K562 (cell line): ENCODE data around the gene ERCC1. TPM values are rescaled to one million over a fixed set of nuclear protein-coding genes. Genes with fewer than 3 reads are reported as not detected.

ENCODE experiments used
- ATAC-seq: fragments of 200-7000 bp; cut with Tn5 transposase; 3 replicates; pipeline ENCODE4 v1.9.1; 2020; ENCODE audit warnings: moderate library complexity
- BruUV-seq: library from RNA; stranded (reverse); fragments of 400-500 nt; replicated peaks from 2 replicates; lab custom pipeline; 2021; lab: Mats Ljungman, UMichigan
- CTCF ChIA-PET: fragments of 300-600 bp; formaldehyde crosslinking; extraction: SDS; loops from one replicate; lab custom pipeline; 2021; ENCODE audit warnings: low intra/inter-chr PET ratio; lab: Yijun Ruan, JAX
- POLR2A ChIA-PET: fragments of 300-600, 350-650 bp; sonication (Branson Sonifier 250); formaldehyde crosslinking; extraction: SDS; loops from one replicate; lab custom pipeline; 2021; ENCODE audit warnings: antibody characterized with exemption, inconsistent platforms; lab: Yijun Ruan, JAX
- DNase-seq, 4 experiments: peaks; one replicate each; pipeline versions ENCODE4 v3.0.0 to v3.0.0-alpha.2; 2011 to 2018; ENCODE audit warnings: low spot score in 3 of 4, mixed read lengths in 3 of 4; ENCODE audit errors: extremely low read depth in 1 of 4
- FAIRE-seq: peaks from 2 replicates; lab custom pipeline; 2011; peaks lifted over from hg19 to GRCh38; lab: Jason Lieb, UNC
- H2AFZ ChIP-seq: 2 replicates; pipeline ENCODE4 v1.6.0; 2011; ENCODE audit warnings: low read depth, low read length, control low read depth, inconsistent platforms
- H3K27ac ChIP-seq: fragments of 200-600 bp; 3 replicates; pipeline ENCODE4 v1.8.0; 2011; ENCODE audit warnings: low read depth, mild to moderate bottlenecking, control low read depth, inconsistent platforms, low read length, moderate library complexity, mixed read lengths; ENCODE audit errors: extremely low read depth
- H3K27me3 ChIP-seq, 2 experiments: fragments of 300-600 bp in 1 of 2; 2 replicates in 1 of 2; 3 replicates in 1 of 2; pipeline versions ENCODE4 v1.6.0 to v1.8.0; 2011; ENCODE audit warnings: inconsistent platforms in 2 of 2, low read length in 2 of 2, mild to moderate bottlenecking in 1 of 2, mixed read lengths in 1 of 2, moderate library complexity in 1 of 2; ENCODE audit not compliant: control insufficient read depth in 2 of 2, insufficient read depth in 2 of 2
- H3K36me3 ChIP-seq: fragments of 300-600 bp; 3 replicates; pipeline ENCODE4 v1.8.0; 2011; ENCODE audit warnings: mild to moderate bottlenecking, low read length, inconsistent platforms; ENCODE audit not compliant: control insufficient read depth, insufficient read depth
- H3K4me1 ChIP-seq, 2 experiments: fragments of 200-600 bp in 1 of 2; replicated peaks in 1 of 2; 2 replicates in 1 of 2; 3 replicates in 1 of 2; pipeline versions ENCODE4 v1.5.1 to v1.8.0; 2011; ENCODE audit warnings: inconsistent platforms in 2 of 2, low read length in 2 of 2, mild to moderate bottlenecking in 1 of 2, mixed read lengths in 1 of 2, moderate library complexity in 1 of 2; ENCODE audit not compliant: control insufficient read depth in 2 of 2, insufficient read depth in 2 of 2
- H3K4me2 ChIP-seq: 2 replicates; pipeline ENCODE4 v1.6.1; 2011; ENCODE audit warnings: low read length, control low read depth, inconsistent platforms, mixed read lengths; ENCODE audit not compliant: insufficient read depth
- H3K4me3 ChIP-seq: fragments of 200-600 bp; sonication (generic), shearing (Covaris generic); 2 replicates; pipeline ENCODE4 v1.5.1; 2016; ENCODE audit warnings: control low read depth, inconsistent platforms
- H3K79me2 ChIP-seq: fragments of 200-600 bp; 3 replicates; pipeline ENCODE4 v1.8.0; 2011; ENCODE audit warnings: low read length, inconsistent platforms; ENCODE audit not compliant: control insufficient read depth, insufficient read depth
- H3K9ac ChIP-seq, 2 experiments: 2 replicates each; pipeline versions ENCODE4 v1.6.0 to v1.6.1; 2011; ENCODE audit warnings: low read depth in 2 of 2, low read length in 2 of 2, control low read depth in 1 of 2, inconsistent platforms in 1 of 2, mild to moderate bottlenecking in 1 of 2, mixed read lengths in 1 of 2; ENCODE audit not compliant: insufficient read depth in 1 of 2
- H3K9me1 ChIP-seq: one replicate; pipeline ENCODE4 v1.6.0; 2011; ENCODE audit warnings: inconsistent platforms, mild to moderate bottlenecking, low read length, moderate library complexity; ENCODE audit not compliant: control insufficient read depth, insufficient read depth
- H3K9me3 ChIP-seq: replicated peaks from 2 replicates; pipeline ENCODE4 v1.5.1; 2011; ENCODE audit warnings: low read depth, low read length, inconsistent platforms; ENCODE audit not compliant: control insufficient read depth, insufficient read depth
- H4K20me1 ChIP-seq: replicated peaks from 2 replicates; pipeline ENCODE4 v1.6.1; 2011; ENCODE audit warnings: low read length, inconsistent platforms, mixed read lengths; ENCODE audit not compliant: control insufficient read depth, insufficient read depth
- BCOR ChIP-seq: fragments of 450-650 bp; IDR thresholded peaks from 2 replicates; pipeline ENCODE4 v1.6.1; 2016
- CBFB ChIP-seq: sonication (generic); formaldehyde crosslinking; IDR thresholded peaks from 2 replicates; pipeline ENCODE4 v1.4.0; 2020; ENCODE audit warnings: mild to moderate bottlenecking, missing genetic modification reagents
- CHAMP1 ChIP-seq: fragments of 450-650 bp; IDR thresholded peaks from 2 replicates; pipeline ENCODE4 v1.6.1; 2016; ENCODE audit warnings: mild to moderate bottlenecking
- FOXJ3 ChIP-seq: sonication (generic); formaldehyde crosslinking; IDR thresholded peaks from 2 replicates; pipeline ENCODE4 v1.4.0; 2020; ENCODE audit warnings: mild to moderate bottlenecking, missing genetic modification reagents
- MYNN ChIP-seq, 2 experiments: sonication (generic); formaldehyde crosslinking in 1 of 2; IDR thresholded peaks; 2 replicates each; pipeline versions ENCODE4 v1.5.0 to v1.6.1; 2016 to 2020; ENCODE audit warnings: antibody characterized with exemption in 1 of 2, missing genetic modification reagents in 1 of 2
- PHF8 ChIP-seq: fragments of 200-600 bp; sonication (generic); IDR thresholded peaks from 2 replicates; pipeline ENCODE4 v1.6.1; 2012; ENCODE audit warnings: mixed run types, mild to moderate bottlenecking, inconsistent platforms, low read length, moderate library complexity, borderline replicate concordance
- POLR2B ChIP-seq: fragments of 450-650 bp; IDR thresholded peaks from 2 replicates; pipeline ENCODE4 v1.6.1; 2018; ENCODE audit warnings: low read depth; ENCODE audit not compliant: partially characterized antibody
- RBM25 ChIP-seq: fragments of 200-400 bp; formaldehyde crosslinking; IDR thresholded peaks from 2 replicates; pipeline ENCODE4 v1.6.1; 2018; ENCODE audit warnings: low read length, low read depth, moderate library complexity; ENCODE audit not compliant: severe bottlenecking
- SLC30A9 ChIP-seq: fragments of 250-450 bp; sonication (Bioruptor Pico); IDR thresholded peaks from 2 replicates; pipeline ENCODE4 v1.8.0; 2022; ENCODE audit warnings: mild to moderate bottlenecking, moderate library complexity
- SMC3 ChIP-seq: conservative IDR thresholded peaks from 2 replicates; pipeline ENCODE4 v1.6.1; 2011; ENCODE audit warnings: low read depth, low read length, improper control_type of control experiment; ENCODE audit not compliant: insufficient read depth
- SNAPC5 ChIP-seq: fragments of 250-450 bp; sonication (Bioruptor Pico); IDR thresholded peaks from 2 replicates; pipeline ENCODE4 v1.8.0; 2021; ENCODE audit warnings: moderate library complexity, mild to moderate bottlenecking, inconsistent platforms
- TGIF2 ChIP-seq: sonication (generic); formaldehyde crosslinking; IDR thresholded peaks from 2 replicates; pipeline ENCODE4 v1.8.1; 2022; ENCODE audit warnings: mild to moderate bottlenecking, missing genetic modification reagents, moderate library complexity
- ZFP36 ChIP-seq: fragments of 150-350 bp; IDR thresholded peaks from 2 replicates; pipeline ENCODE4 v1.6.1; 2018; ENCODE audit warnings: low read length, low read depth; ENCODE audit not compliant: partially characterized antibody
- ZNF165 ChIP-seq: fragments of 250-450 bp; sonication (Bioruptor Pico); IDR thresholded peaks from 2 replicates; pipeline ENCODE4 v1.4.0; 2020; ENCODE audit warnings: borderline replicate concordance
- ZNF282 ChIP-seq: sonication (generic); formaldehyde crosslinking; IDR thresholded peaks from 2 replicates; pipeline ENCODE4 v1.8.1; 2023; ENCODE audit warnings: missing genetic modification reagents
- ZNF431 ChIP-seq: sonication (generic); formaldehyde crosslinking; IDR thresholded peaks from 2 replicates; pipeline ENCODE4 v1.8.0; 2022; ENCODE audit warnings: mild to moderate bottlenecking, missing genetic modification reagents
- ZNF583 ChIP-seq: fragments of 250-450 bp; sonication (Bioruptor Pico); IDR thresholded peaks from 2 replicates; pipeline ENCODE4 v1.4.0; 2020
- ZSCAN32 ChIP-seq: fragments of 450-650 bp; formaldehyde crosslinking; IDR thresholded peaks from 2 replicates; pipeline ENCODE4 v1.4.0; 2020; ENCODE audit warnings: mild to moderate bottlenecking, moderate library complexity
- WGBS: fragments of 100-300 bp; shearing (Covaris generic); methylation state at CpG from one replicate; pipeline ENCODE4 v1.1.6; 2016; ENCODE audit warnings: low coverage, mixed read lengths; ENCODE audit not compliant: insufficient coverage; ENCODE audit errors: missing lambda C conversion rate; 5-methylcytosine and 5-hydroxymethylcytosine counted together
- in situ Hi-C: fragments of 300-500 bp; cut with MboI; formaldehyde crosslinking; loops from 4 replicates; pipeline ENCODE4 v1.15.0; 2018; ENCODE audit warnings: inconsistent platforms, mixed read lengths
- intact Hi-C: fragments of 100-400 bp; cut with micrococcal nuclease; formaldehyde crosslinking; loops from 2 replicates; pipeline ENCODE4 v1.14.2; 2022
- polyA plus RNA-seq, 8 experiments: library from polyadenylated mRNA; depleted of rRNA in 4 of 8; stranded (reverse) in 5 of 8; unstranded in 3 of 8; fragments of >200 nt; fragmentation: Nextera tagmentation in 2 of 8; fragmentation: Illumina TruSeq in 1 of 8; extraction: Ambion mirVana in 2 of 8; extraction: Trizol in 1 of 8; gene quantifications; 2 replicates each; pipeline versions ENCODE4 v1.2.1 to v1.2.3, GENCODE V29; 2011 to 2014; ENCODE audit warnings: inconsistent platforms in 1 of 8, missing spikeins in 1 of 8
- total RNA-seq, 7 experiments: library from RNA; depleted of rRNA in 6 of 7; stranded (reverse); fragments of >200 nt in 6 of 7; fragmentation: Illumina TruSeq in 2 of 7; extraction: Trizol in 2 of 7; gene quantifications; 2 replicates each; pipeline versions ENCODE4 v1.2.1 to v1.2.3, GENCODE V29; 2011 to 2021; ENCODE audit warnings: low replicate concordance in 1 of 7
- TF ChIP-seq, protein P1 (sequence below), 2 experiments: fragments of 450-650 bp; IDR thresholded peaks; 2 replicates each; pipeline ENCODE4 v1.6.1; 2016

Gene ERCC1
- total and polyA plus RNA-seq, 9 of the 15 experiments (the other 6 are each of a cell fraction or from before 2014, with no cell fraction given) = 9.3 to 92.6 (median 60.0) TPM

DNA sequence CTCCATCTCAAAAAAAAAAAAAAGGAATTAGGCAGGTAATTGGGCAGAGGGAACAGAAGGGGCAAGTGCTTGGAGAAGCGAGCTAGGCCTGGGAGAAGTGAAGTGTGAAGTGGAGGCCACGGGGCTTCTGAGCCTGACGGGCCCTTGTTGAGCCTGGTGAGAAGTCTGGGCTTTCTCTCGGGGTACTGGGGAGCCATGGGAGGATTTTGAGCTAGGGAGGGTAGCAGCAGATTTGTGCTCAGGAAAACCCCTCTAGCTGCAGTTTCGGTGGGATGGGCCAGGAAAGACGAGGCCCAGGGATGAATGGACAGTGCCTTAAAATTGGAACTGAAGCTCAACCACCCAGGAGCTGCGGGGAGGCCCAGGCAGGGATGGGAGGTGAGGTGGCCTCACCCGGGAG is 9.2 kb downstream of the ERCC1 start:
- Histone ChIP-seq H3K4me2 (no peak overlapping the region), H4K20me1 (no peaks in the 10 kb centered on the region), H3K9me1 (no peaks in the 10 kb centered on the region), H3K27ac (no peak overlapping the region), H2AFZ (no peak overlapping the region), H3K36me3 (peaks cover 70% of the 10 kb centered on the region; the same call in 2 of the 3 replicates), H3K79me2 (peaks cover 4% of the 10 kb centered on the region; the same call in 1 of the 3 replicates), H3K9me3 (no peaks in the 10 kb centered on the region), H3K9ac (peak overlapping the region in 1 of 2 experiments; percentile 78; a peak in 2 of 4 replicates), H3K27me3 (no peaks in the 10 kb centered on the region), H3K4me3 (no peak overlapping the region), H3K4me1 (peaks cover 2 to 23% of the 10 kb centered on the region in 2 experiments; a peak in 4 of 5 replicates)
- intact Hi-C loops (no loop called here), in situ Hi-C loops (no loop called here)
- BruUV-seq = no TSS peak
- 88% methylated on average over 7 of the region's 8 CpGs for WGBS
- no peak for TF ChIP-seq ZNF165 (CRISPR knock-in tag)
- no peak for TF ChIP-seq MYNN (IDR thresholded peaks at IDR 0.05)
- no peak for TF ChIP-seq MYNN (CRISPR knock-in tag; IDR thresholded peaks at IDR 0.05)
- no peak for TF ChIP-seq SNAPC5 (CRISPR knock-in tag)
- no peak for TF ChIP-seq SMC3
- TF ChIP-seq RBM25 = peak; percentile 36
- no peak for TF ChIP-seq TGIF2 (CRISPR knock-in tag)
- peak; percentile 65 for TF ChIP-seq ZFP36
- no peak for TF ChIP-seq FOXJ3 (CRISPR knock-in tag)
- TF ChIP-seq SLC30A9 = no peak
- TF ChIP-seq POLR2B = no peak
- 0 out of 2 replicates have a peak, but pooled peaks have one; percentile 31 for TF ChIP-seq BCOR
- no peak for TF ChIP-seq PHF8
- no peak for TF ChIP-seq ZNF282 (CRISPR knock-in tag)
- TF ChIP-seq ZNF431 = no peak
- TF ChIP-seq, protein P1, sequence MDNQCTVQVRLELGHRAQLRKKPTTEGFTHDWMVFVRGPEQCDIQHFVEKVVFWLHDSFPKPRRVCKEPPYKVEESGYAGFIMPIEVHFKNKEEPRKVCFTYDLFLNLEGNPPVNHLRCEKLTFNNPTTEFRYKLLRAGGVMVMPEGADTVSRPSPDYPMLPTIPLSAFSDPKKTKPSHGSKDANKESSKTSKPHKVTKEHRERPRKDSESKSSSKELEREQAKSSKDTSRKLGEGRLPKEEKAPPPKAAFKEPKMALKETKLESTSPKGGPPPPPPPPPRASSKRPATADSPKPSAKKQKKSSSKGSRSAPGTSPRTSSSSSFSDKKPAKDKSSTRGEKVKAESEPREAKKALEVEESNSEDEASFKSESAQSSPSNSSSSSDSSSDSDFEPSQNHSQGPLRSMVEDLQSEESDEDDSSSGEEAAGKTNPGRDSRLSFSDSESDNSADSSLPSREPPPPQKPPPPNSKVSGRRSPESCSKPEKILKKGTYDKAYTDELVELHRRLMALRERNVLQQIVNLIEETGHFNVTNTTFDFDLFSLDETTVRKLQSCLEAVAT (IDR thresholded peaks at IDR 0.05) = no peak
- no peak for TF ChIP-seq CHAMP1
- TF ChIP-seq CBFB = no peak
- TF ChIP-seq ZNF583 = no peak
- no peak for TF ChIP-seq ZSCAN32 (CRISPR knock-in tag)
- ChIA-PET CTCF (no interaction called here), POLR2A (interaction anchor here (0.6 to 1.8 kb wide), 3 partner anchors 9 to 1818 kb away, joined by 3 to 5 read pairs (median 3); partner anchors contain the start of gene ZNF576)
- FAIRE-seq = no peak
- peak in 1 of 4 experiments; percentile 7 for DNase-seq
- ATAC-seq = no peak
